Measurements from ENCODE around the gene STMN1. TPM values are rescaled to one million over a fixed set of nuclear protein-coding genes. Genes with fewer than 3 reads are reported as not detected.

Gene STMN1
- total RNA-seq, 1 experiment from 2014 or later = 418 TPM

- TF ChIP-seq ZNF512 (CRISPR knock-in tag; IDR thresholded peaks at IDR 0.05; ENCODE audit: borderline replicate concordance) = no peak
- no peak for TF ChIP-seq ZNF219 (CRISPR knock-in tag; IDR thresholded peaks at IDR 0.05; ENCODE audit: borderline replicate concordance)
- no peak for TF ChIP-seq JAZF1 (CRISPR knock-in tag; IDR thresholded peaks at IDR 0.05)
These were observed 6.0 kb downstream of the STMN1 start (continued) for GRCh38 chr1:25900219-25900618.

- Mint-ChIP-seq H3K36me3 (peaks cover 61% of the 10 kb centered on the region), H3K27ac (no peak overlapping the region), H3K27me3 (ENCODE audit: low read depth) (no peaks in the 10 kb centered on the region), H3K4me1 (peaks cover 18% of the 10 kb centered on the region), H3K4me3 (no peak overlapping the region), H3K9me3 (no peaks in the 10 kb centered on the region)
- ATAC-seq (no peak), DNase-seq (ENCODE audit: low spot score) (no peak)
- POLR2A ChIA-PET = no interaction called here
- CTCF ChIA-PET = no interaction called here
- no peak for TF ChIP-seq CREB1 (CRISPR knock-in tag; IDR thresholded peaks at IDR 0.05)
- TF ChIP-seq USF2 (CRISPR knock-in tag; IDR thresholded peaks at IDR 0.05) = no peak
- no peak for TF ChIP-seq E2F4 (CRISPR knock-in tag; IDR thresholded peaks at IDR 0.05; ENCODE audit: borderline replicate concordance, low read depth)
- TF ChIP-seq PRDM15 (CRISPR knock-in tag; IDR thresholded peaks at IDR 0.05) = no peak
- TF ChIP-seq SP1 (CRISPR knock-in tag; conservative IDR thresholded peaks at IDR 0.05) = no peak
- TF ChIP-seq MLX (CRISPR knock-in tag; IDR thresholded peaks at IDR 0.05) = no peak
- no peak for TF ChIP-seq EMX1 (CRISPR knock-in tag; IDR thresholded peaks at IDR 0.05)
- no peak for TF ChIP-seq ZNF396 (CRISPR knock-in tag; IDR thresholded peaks at IDR 0.05; ENCODE audit: borderline replicate concordance)
- TF ChIP-seq TEAD4 (CRISPR knock-in tag; IDR thresholded peaks at IDR 0.05) = no peak
- no peak for TF ChIP-seq HMGA2 (CRISPR knock-in tag; IDR thresholded peaks at IDR 0.05)
- no peak for TF ChIP-seq TP53 (CRISPR knock-in tag; IDR thresholded peaks at IDR 0.05)
- no peak for TF ChIP-seq PREB (CRISPR knock-in tag; IDR thresholded peaks at IDR 0.05; ENCODE audit: borderline replicate concordance)
- no peak for TF ChIP-seq ZNF219 (CRISPR knock-in tag; IDR thresholded peaks at IDR 0.05; ENCODE audit: borderline replicate concordance)
- TF ChIP-seq ARID4B (CRISPR knock-in tag; IDR thresholded peaks at IDR 0.05; ENCODE audit: borderline replicate concordance) = no peak
- no peak for TF ChIP-seq KAT7 (CRISPR knock-in tag; IDR thresholded peaks at IDR 0.05; ENCODE audit: borderline replicate concordance)
- TF ChIP-seq NFYB (CRISPR knock-in tag; conservative IDR thresholded peaks at IDR 0.05; ENCODE audit: low read depth) = no peak
These were observed 6.4 kb downstream of the STMN1 start for GRCh38 chr1:25899792-25900191.
